Suppressor macrophage (primary cell): ENCODE results near the gene NHERF2.
A peak's percentile ranks its signal among the peaks of the same experiment; 100 is the strongest.

ENCODE experiments used
- DNase-seq, 4 experiments: peaks; one replicate each; pipeline ENCODE4 v3.0.0-alpha.2; 2020 to 2022
- total RNA-seq, 17 experiments: gene quantifications; one replicate each; lab custom pipeline; 2026; ENCODE audit warnings: mixed read lengths in 6 of 17, inconsistent platforms in 3 of 17; lab: John Stamatoyannopoulos, UW

The NHERF2 gene
- 0.07 to 2.5 (median 0.49) reads per million in 17 experiments for total RNA-seq

DNA sequence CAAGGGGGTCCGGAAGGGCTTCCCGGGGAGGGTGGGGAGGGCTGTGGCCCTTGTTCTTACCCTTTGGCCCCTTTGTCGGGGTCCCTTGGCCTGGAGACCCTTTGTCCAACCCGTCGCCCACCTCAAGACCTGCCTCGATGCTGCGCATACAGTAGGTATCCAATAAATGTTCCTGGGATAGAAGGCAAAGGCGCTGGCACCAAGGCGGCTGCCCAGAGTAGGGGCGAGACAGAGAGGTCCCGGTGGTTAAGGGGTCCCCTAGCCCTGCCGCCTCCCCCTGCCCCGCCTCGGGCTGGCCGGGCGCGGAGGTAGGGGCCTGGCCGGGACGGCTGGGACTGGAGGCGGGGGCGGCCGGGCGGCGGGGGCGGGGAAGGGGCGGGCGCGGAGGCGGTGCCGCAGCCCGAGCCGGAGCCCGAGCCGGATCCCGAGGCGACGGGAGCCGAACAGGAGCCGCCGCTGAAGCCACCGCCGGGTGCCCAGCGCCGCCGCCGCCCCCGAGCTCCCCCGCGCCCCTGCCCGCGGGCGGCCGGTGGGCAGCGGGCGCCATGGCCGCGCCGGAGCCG lies at the start of gene NHERF2:
TSS of gene NHERF2 (plus strand) at position 442 of the 563 bp plus-strand sequence. CDS start at position 546, 104 bp downstream.
- DNase-seq, result peak in 2 of 4 experiments; percentile 58 to 61

DNA sequence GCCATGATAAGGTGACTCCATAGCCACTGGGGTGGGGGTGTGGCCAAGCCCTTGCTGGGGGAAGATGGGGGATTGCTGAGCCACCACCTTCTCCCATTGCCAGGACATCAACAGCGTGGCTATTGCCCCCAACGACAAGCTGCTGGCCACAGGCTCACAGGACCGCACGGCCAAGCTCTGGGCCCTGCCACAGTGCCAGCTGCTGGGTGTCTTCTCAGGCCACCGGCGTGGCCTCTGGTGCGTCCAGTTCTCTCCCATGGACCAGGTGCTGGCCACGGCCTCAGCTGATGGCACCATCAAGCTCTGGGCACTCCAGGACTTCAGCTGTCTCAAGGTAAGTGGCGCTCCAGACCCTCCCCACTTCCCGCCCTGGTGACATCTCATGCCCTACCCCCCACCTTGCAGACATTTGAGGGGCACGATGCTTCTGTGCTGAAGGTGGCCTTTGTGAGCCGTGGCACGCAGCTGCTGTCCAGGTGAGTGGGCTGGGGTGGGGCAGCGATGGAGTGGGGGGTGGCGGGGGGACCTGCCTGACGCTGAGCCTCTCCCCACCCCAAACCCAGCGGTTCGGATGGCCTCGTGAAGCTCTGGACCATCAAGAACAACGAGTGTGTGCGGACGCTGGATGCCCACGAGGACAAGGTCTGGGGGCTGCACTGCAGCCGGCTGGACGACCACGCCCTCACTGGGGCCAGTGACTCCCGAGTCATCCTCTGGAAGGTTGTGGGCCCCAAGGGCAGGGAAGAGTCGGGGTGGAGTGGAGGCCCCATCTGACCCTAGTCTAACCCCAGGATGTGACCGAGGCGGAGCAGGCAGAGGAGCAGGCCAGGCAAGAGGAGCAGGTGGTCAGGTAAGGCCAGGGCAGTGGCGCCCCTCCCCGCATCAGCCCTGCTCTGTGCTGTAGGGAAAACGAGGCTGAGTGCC lies 49.5 kb upstream of the NHERF2 start:
- DNase-seq, result no peak

DNA sequence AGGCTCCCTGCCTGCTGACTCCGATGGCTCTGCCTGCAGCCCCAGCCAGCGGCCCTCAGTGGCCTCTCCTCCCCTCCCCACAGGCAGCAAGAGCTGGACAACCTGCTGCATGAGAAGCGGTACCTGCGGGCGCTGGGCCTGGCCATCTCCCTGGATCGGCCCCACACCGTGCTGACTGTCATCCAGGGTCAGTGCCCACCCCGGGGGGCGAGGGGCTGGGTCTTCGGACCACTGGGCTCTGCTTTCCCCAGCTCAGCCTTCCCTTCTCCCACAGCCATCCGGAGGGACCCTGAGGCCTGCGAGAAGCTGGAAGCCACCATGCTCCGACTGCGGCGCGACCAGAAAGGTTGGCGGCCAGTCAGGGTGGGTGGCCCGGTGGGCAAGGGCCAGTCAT lies 48.8 kb upstream of the NHERF2 start:
- no peak for DNase-seq

DNA sequence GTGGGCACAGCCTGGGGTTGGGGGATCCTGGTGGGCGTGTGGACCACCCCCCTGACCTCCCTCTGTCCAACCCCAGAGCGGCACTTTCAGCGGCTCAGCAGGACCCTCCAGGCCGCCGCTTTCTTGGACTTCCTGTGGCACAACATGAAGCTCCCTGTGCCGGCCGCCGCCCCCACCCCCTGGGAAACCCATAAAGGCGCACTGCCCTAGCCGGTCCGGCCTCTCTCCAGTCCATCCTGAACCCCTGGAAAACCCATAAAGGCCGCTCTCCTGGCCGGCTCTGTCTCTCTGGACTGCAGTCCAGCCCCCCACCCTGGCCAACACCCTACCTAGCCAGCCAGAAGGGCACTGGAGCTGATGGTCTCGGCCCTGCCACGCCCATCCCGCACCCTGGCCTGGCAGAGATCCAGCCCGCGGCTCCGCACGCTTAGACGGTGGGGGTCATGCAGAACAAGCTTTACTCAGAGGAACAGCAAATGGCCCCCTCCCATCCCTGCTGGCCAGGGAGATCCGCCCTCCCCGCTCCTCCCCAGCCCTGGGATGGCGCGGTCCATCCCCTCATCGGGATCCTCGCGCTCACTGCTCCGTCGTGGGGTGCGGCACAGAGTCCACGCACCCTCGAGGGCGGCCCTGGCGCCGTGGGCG lies 48.1 kb upstream of the NHERF2 start:
- no peak for DNase-seq

DNA sequence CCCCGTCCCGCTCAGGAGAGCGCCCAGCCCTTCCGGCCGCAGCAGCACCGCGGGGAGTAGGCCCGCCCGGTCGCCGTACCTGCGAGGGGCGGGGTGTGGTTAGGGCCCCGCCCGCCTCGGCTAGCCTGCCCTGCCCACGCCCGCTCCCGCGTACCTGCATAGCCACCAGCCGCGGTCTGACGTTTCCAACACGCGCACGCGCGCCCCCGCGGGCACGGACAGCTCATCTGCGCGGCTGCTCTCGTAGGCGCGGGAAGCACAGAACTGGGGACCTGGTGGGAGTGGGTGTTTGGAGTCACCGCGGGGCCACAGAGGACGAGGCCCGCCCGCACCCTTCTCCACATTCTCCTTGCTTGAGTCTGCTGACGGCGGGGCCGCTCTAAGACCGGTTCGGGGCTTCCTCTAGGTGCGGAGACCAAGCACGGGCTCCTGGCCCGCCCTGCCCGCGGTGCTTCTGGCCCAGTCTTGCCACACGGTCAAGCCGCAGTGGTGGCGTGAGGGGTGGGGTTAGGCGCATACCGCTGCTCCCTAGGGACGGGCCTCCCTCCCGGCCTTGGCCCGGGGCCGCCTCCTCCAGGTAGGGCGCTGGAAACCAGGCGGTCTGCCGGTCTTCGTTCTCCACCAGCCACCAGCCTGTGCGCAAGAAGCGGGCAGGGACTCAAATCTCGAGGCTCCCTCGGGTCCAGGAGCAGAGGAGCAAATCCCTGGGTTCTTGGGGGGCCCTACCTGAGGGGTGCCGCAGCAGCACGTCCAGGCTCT lies 47.3 kb upstream of the NHERF2 start:
- peak in 1 of 4 experiments; percentile 44 for DNase-seq

DNA sequence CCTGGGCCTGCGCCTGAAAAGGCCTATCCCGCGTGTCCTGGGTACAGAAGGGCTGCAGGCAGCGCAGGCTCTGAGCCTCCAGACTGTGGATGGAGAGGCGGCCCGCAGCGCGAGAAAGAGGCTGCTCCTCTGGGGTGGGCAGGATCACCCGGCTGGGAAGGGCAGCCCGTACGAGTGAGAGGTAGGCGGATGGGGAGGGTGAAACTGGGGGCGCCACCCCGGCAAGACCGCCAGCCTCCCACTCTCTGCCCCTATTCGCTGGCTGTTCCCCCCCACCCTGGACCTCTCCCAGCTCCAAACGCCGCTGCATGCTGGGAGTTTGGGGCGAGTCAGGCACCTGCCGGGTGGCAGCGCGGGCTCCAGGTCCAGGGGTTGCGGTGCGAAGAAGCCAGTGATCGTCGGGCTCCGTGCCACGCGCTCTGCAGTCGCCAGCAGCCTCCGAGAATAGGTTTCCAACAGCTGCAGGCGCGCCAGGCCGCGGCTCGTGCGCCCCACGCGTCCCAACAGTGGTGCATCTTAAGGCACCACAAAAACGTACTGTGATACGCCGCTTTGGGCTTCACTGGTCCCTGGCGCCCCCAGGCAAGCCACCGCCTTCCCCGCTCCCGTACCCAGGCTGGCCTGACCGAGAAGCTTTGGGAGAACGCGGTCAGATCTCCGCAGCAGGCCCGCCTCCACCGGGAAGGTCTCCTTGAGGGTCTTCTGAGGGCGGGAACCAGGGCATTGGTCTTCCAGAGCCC lies 46.5 kb upstream of the NHERF2 start:
- no peak for DNase-seq

DNA sequence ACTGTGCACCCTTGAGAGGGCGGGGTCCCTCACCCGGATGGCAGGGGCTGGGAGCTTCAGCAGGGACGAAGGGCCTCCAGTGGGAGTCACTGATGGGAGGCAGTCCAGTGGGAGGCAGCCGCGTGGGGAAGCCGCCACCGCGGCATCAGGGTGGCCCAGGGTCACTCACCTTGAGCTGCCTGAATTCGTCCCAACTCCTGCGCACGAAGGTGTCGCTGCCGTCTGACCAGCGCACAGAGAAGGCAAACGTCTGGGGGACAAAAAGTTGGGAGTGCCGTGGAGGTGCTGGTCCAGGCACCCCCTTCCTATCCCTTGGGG lies 46.0 kb upstream of the NHERF2 start:
- no peak for DNase-seq

DNA sequence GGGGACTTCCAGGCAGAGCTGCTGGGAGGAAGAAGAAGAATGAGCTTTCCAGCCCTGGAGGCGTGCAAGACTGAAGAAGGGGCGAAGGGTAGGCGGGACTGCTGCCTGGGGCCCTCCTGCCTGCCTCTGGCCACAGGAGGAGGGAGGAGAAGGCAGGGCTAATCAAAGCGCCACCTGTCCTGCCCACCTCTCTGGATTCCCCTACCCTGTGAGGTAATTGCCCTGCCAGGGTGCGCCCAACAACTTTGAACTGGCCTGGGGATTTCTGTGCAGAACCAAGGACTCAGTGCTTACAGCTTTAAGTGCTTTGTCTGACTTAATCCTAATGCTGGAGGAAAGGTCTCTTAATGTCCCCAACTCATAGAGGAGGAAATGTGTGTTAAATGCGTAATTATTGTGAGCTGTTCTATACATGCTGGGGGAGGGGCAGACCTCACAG lies 45.3 kb upstream of the NHERF2 start, which contains the start of gene NOXO1:
TSS of gene NOXO1 (minus strand) at position 72 of the 439 bp plus-strand sequence. CDS start 290 bp downstream, outside the sequence.
- no peak for DNase-seq

DNA sequence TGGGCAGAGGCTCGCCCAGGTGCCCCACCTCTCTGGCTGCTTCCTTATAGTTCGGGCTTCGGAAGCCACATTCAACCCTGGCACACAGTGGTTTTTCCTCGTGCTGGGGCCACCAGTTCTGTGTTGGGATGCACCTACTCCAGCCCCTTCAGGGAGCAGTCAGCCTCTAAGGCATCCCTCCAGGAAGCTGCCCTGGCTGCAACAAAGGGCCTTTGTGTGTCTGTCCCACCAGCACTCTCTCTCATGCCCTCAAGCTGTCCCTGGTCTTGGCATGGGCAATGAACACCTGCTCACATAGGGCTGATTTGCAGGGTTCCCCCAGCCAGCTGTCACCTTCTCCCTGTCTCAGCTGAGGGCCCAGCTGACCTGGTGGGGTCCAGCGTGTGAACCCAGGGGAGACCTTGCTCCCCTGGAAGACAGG lies 44.7 kb upstream of the NHERF2 start:
- DNase-seq, result no peak

DNA sequence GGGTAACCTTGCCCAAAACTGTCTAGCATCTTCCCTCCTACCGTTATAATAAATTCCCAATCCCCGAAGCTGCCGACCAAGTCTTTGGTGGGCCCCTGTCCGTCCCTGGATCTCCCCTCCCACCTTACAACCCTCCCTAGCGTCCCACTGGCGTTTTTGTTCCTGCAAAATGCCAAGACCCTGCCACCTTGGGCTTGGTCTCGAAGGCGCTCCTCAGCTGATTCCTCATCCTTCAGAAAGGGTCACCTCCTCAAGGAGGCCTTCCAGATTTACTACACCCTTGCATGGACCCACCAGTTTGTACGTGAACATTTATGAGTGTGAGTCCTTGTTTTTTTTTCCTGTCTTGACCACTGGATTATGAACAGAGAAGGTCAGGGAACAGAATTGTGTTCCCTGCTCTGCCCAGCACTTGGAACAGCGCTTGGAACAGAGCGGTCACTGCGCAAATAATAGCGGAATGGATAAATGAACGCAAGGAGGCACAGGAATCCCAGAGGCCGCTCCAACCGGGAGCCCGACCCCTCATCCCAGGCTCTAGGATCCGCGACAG lies 43.6 kb upstream of the NHERF2 start:
- no peak for DNase-seq

DNA sequence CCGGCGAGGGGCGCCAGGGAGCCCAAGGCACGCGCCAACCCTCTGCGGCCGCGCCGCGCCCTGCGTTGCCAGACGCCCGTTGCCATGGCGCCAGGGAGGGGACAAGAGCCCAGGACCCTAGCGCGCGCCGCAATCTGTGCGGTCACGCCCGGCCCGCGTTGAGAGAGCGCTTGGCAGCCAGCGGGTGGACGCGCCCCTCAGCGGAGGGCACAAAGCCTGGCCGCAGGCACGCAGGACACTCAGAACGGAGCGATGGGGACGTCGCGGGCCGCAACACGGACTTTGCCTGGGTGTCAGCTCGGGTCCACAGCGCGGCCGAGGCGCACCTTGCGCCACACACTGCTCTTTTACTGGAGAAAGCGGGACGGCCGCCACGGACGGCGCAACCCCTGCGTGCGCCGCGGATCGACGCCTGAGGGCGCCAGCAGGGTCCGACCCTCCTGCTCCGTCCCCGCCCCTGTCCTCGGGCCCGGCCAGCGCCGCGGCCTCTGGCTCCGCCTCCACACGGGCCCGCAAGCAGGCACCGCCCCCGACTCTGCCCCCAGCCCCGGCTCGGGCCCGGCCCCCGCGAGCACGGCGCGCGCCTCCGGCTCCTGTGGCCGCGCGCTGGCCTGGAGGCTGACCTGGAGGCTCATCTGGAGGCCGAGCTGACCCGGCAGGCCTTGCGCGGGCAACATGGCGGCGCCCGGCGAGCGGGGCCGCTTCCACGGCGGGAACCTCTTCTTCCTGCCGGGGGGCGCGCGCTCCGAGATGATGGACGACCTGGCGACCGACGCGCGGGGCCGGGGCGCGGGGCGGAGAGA lies 43.0 kb upstream of the NHERF2 start, which contains the start of gene GFER:
TSS of gene GFER (plus strand) at position 650 of the 803 bp plus-strand sequence. CDS start at position 676, 26 bp downstream.
- peak; percentile 93 to 98 (median 96) for DNase-seq

DNA sequence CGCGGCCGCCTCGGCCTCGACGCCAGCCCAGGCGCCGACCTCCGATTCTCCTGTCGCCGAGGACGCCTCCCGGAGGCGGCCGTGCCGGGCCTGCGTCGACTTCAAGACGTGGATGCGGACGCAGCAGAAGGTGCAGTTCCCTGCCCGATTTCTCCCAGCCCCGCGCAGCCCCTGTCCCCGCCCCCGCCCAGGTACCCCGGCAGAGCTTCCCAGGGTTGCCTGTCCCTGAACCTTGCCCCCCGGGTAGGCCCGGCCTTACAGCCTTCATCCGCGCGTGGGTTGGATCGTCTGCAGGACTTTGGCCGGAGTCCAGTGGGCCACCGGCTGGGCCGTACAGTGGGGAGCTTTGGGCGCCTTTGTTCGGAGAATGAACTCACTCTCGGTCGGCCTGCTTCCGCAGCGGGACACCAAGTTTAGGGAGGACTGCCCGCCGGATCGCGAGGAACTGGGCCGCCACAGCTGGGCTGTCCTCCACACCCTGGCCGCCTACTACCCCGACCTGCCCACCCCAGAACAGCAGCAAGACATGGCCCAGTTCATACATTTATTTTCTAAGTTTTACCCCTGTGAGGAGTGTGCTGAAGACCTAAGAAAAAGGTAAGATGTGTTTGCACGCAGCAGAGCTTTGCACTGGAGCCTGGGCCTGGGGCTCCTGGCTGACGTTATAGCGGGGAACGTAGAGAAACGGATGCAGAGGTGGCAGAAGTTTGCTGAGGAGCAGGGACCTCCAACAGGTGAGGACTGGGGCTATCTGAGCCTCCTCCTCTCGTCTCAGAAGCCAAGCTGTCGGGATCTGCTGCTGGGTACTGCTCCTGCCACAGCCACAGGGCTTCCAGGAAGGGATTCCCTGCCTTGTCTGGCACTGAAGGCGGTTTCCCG lies 42.1 kb upstream of the NHERF2 start:
- peak in 2 of 4 experiments; percentile 21 to 41 for DNase-seq

DNA sequence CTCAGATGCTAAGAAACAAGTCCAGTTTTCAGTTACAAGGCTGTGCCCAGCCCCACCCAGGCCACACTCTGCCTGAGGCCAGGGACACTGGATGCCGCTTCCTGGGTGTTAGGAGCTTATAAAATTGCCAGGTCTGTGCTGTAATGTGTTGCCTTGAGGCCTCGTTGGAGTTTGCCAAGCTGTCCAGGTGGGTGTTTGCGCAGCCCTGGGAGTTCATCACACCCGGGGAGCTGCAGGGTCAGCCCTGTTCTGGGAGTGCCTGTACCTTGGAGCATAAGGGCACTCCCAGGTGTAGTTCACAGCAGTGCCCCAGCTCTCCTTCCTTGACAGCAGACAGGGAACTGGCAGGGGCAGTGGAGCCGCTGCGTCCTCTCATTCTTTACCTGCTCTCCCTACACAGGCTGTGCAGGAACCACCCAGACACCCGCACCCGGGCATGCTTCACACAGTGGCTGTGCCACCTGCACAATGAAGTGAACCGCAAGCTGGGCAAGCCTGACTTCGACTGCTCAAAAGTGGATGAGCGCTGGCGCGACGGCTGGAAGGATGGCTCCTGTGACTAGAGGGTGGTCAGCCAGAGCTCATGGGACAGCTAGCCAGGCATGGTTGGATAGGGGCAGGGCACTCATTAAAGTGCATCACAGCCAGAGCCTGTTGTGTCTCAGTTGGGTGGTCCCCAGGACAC lies 41.1 kb upstream of the NHERF2 start:
- no peak for DNase-seq

DNA sequence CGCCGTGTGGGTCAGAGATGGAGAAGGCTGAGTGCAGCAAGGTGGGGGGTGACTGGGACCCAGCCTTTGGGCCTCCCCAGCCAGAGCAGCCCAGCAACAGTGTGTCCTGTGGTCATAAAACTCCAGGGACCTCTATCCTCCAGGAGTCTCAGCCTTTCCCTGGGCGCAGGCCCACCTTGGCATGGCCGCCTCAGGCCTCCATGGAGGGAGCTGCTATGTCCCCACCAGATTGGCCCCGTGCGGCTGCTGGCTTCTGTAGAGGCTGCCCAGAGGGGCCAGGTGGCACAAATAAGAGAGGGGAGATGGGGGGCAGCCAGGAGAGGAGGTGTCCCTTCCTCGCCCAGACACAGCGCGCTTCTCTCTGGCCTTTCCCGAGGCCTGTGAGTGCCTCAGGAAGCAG lies 39.5 kb upstream of the NHERF2 start:
- DNase-seq, result no peak

DNA sequence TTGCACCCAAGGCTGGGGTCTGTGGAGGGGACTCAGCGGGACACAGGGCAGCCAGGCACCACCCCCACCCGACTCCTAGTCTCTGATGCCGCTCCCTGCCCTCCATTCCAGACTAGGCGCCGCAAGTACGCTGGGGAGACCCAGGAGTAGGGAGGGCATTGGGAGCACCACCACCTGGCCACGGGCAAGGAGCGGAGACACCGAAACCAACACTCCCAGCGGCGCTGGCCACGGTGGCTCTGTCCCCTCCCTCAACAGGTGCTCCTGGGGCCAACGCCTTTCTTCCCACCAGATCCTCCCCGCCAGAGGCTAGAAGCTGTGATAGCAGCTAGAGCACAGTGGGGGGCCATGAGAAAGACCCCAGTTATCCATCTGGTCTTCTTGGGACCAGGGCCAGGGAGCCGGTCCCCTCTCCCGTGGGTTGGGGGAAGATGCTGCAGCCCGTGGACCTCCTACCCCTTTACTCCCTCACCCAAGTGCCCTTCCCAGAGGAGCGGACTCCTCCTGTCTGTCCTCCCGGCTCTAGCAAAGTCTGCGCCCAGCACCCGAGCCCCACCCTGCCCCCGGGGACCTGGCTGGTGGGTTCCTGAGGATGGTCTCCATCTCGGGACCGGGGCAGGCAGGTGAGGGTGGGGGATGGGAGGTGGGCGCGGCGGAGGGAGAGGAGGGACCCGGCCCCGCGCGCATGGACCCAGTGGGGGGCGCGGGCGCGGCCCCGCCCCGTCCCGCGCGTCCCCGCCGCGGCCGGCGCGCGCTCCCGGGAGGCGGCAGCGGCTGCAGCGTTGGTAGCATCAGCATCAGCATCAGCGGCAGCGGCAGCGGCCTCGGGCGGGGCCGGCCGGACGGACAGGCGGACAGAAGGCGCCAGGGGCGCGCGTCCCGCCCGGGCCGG lies 37.2 kb upstream of the NHERF2 start, which contains the start of gene SYNGR3:
TSS of gene SYNGR3 (plus strand) at position 762 of the 892 bp plus-strand sequence. CDS start 133 bp downstream, outside the sequence.
- peak in 1 of 4 experiments; percentile 43 for DNase-seq

DNA sequence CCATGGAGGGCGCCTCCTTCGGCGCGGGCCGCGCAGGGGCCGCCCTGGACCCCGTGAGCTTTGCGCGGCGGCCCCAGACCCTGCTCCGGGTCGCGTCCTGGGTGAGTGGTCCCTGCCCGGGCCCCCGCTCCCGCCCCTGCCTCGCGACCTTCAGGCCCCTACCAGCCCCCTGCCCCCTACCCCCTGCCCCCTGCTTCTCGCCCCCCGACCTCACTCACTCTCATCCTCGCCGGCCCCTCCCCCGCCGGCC lies 36.7 kb upstream of the NHERF2 start:
- no peak for DNase-seq

DNA sequence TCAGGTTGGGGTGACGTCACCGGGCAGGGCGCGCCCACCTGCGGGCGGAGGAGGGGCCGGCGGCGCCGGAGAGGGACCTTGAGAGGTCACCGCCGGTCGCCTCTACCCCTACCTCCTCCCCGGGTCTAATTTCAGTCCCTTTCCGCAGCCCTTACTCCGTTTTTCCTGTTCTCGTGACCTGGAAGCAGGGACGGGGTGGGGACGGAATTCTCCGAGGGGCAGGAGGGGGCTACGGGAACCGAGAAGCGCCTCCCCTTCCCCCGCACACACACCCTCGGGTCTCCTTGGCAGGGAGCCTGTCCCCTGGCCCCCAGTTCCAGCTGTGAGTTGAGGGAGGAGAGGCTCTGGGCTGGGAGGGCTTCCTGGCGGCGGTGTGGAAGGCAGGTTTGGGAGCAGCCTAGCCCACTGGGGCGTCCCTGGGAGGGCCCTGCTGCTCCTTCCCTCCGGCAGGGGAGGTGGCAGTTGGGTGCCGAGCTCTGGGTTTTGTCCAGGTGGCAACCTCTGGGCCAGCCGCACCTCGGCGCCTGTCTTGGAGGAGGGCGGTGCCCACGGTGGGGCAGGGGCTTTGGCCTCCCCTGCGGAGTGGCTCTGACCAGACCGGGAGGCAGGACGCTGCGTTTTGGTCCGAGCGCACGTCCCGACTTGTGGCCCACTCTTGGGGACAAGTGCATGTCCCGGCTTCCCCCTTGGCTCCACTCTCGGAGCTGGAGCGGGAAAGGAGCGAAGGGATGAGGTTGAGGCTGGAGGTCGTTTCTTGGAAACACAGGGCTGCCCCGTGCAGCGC lies 36.2 kb upstream of the NHERF2 start:
- DNase-seq, result no peak
